HG02798 (cell line): ENCODE measurements around the gene TNP2.
A peak's percentile ranks its signal among the peaks of the same experiment; 100 is the strongest.

Experiments used
- ATAC-seq: cut with Tn5 transposase; IDR thresholded peaks from one replicate; pipeline ENCODE4 v1.9.1; 2021; ENCODE audit warnings: mild to moderate bottlenecking; ENCODE audit not compliant: unreplicated experiment, poor library complexity

TNP2 gene

DNA sequence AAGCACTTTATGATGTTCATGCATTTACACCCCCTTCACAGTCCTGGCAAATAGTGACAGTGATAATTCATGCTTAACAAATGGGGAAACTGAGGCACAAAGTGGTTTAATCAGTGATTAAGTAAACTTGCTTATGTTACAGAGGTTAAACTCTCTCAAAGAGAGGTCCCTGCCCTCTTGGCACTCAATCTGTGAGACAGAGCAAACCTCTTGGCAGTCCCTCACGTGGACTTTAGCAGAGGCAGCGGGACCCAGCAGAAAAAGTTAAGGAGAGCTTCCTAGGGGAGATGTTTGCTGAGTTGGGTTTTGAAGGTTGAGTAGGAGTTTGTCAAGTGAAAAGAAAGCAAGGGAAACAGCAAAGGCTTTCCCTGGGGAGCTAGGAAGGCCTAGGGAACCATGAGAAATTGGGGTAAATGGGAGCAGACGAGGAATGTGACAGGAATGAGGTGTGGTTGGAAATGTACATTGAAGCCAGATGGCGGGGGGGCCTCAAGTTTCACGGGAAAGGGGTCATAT is 23.8 kb downstream of the TNP2 start:
- no peak for ATAC-seq

GRCh38 chr16:11242658-11243057 is 26.5 kb downstream of the TNP2 start:
- ATAC-seq: no peak

DNA sequence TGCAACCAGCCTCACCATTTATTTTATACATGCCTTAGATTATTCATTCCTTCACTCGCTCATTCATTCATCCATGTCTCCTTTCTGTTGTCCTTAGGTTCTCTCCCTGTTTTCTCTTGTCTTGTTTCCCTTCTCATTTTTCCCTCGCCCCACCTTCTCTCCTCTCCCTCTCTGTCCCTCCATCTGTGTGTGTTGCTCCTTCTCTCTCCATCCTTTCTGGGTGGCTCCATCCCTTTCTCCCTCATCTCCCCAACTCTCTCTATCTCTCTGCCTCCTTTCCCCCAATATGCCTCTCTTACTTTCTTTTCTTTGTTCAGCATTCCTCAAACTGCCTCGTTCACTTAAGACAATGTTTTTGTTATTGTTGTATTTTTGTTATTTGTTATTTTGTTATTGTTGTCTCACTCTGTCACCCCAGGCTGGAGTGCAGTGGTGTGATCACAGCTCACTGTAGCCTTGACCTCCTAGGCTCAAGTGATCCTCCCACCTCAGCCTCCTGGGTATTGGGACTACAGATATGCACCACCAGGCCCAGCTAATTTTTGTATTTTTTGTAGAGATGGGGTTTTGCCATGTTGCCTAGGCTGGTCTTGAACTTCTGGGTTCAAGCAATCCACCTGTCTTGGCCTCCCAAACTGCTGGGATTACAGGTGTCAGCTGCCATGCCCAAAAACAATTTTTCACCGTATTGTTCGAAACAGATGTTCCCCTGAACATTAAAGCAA is 27.5 kb downstream of the TNP2 start:
- no peak for ATAC-seq

DNA sequence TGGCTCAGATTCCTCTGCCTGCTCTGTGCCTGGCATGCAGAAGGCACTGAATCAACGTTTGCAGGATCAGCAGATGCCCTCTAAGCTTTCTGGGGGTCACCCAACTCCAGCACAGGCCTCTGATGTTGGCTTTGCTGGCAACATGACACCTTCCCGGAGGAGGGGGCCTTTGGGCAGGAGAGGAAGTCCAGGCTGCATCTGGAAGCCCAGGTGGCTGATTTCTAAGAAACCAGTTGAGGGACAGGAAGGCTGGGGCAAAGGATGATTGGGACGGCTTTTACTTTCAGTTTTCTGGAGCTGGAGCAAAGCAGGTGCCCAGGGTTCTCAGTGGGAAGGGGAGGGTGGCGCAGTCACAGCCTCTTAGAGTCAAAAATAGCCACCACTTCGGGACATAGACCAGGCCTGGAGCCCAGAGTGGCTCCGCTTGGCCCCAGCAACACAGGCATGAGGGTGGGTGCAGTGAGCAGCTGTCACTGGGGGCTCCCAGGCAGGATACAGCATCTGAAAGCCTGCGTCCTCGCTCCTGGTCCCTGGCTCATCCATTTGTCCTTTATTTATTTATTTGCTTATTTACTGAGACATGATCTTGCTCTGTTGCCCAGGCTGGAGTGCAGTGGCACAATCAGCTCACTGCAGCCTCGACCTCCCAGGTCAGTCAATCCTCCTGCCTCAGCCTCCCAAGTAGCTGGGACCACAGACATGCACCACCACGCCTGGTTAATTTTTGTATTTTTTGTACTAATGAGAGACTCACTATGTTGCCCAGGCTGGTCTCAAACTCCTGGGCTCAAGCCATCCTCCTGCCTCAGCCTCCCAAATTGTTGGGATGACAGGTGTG is 28.3 kb downstream of the TNP2 start:
- ATAC-seq: no peak

GRCh38 chr16:11239644-11240632 is 29.2 kb downstream of the TNP2 start:
- ATAC-seq: no peak

DNA sequence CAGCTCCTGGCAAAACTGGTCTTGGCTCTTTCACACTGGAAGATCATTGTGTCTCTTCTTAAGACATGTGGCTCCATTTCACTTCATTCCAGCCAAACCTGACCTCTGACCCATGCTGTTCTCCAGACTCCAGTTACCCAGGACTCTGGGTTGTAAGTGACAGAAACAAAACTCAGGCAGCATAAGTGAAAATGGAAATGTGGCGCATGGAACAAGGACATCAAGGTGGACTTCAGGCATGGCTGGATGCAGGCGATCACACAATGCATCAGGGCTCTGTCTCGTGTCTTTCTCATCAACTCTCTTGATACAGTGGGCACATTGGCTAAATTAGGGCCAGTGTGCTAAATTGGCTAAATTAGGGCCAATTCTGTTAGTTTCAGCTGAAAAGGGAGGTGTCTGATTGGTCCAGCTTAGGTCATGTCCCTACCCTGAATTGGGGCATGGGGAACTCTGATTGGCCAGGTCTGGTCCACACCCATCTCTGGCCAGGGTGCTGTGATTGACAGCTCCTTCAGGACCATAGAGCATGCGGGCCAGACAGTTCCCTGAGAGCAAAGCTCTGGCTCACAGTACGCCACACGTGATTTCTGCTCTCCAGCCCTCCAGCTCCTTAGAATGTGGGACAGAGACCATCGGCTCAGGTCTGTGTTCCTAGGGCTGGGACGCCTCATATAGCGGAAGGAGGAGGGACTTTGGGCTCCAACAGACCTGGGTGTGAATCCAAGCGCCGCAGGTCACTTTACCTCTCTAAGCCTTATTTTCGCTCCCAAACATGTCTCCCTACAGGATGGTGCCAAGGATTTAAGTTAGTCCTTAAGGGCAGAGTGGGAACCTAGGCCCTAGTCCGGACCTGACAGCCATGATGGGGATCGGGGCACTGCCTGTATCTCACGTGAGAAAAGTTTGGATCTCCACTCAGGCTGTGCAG is 30.6 kb downstream of the TNP2 start:
- ATAC-seq: no peak

DNA sequence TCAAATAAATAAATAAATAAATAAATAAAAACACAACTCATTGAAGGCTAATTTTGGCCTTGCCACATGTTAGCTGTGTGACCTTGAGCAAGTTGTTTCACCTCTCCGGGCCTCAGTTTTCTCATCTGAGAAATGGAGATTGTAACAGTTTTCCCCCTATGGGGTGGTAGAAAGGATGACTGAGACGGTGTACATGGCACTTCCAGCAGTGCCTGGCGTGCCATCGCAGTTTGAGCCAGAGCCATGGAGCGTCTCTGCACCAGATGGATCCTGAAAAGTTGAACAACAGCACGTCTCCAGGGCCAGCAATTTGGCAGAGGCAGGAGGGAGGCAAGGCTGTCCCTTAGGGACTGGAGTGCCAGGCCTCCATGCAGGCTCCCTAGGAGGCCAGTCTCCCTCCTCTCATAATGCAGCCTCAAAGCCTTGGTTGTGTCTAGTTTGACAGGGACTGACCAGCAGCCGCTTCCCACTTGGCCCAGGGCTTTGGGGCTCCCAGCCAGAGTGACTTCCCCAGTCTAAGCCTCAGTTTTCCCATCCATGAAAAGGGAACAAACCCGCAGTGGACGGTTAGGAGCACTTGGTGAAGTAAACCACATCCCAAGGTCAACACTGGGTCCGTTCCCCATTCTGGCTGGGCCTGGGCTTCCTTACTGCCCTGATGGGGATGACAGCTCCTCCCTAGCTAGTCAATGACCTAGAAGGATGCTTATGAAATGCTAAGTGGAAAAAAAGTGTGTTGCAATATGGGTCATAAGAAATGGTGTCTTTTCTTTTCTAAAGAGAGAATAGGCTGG is 32.5 kb downstream of the TNP2 start:
- no peak for ATAC-seq

DNA sequence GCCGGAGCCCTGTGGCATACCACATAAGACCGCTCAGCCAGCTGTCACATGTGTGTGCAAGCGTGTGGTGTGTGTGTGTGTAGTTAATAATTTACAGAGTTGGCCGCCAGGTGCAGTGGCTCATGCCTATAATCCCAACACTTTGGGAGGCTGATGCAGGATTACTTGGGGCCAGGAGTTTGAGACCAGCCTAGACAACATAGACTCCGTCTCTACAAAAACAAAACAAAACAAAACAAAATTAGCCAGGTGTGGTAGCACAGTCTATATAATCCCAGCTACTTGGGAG is 33.5 kb downstream of the TNP2 start:
- no peak for ATAC-seq

- no peak for ATAC-seq
Observed at GRCh38 chr16:11234884-11235702, 34.0 kb downstream of the TNP2 start.

GRCh38 chr16:11233727-11234376 is 35.3 kb downstream of the TNP2 start:
- ATAC-seq: no peak

DNA sequence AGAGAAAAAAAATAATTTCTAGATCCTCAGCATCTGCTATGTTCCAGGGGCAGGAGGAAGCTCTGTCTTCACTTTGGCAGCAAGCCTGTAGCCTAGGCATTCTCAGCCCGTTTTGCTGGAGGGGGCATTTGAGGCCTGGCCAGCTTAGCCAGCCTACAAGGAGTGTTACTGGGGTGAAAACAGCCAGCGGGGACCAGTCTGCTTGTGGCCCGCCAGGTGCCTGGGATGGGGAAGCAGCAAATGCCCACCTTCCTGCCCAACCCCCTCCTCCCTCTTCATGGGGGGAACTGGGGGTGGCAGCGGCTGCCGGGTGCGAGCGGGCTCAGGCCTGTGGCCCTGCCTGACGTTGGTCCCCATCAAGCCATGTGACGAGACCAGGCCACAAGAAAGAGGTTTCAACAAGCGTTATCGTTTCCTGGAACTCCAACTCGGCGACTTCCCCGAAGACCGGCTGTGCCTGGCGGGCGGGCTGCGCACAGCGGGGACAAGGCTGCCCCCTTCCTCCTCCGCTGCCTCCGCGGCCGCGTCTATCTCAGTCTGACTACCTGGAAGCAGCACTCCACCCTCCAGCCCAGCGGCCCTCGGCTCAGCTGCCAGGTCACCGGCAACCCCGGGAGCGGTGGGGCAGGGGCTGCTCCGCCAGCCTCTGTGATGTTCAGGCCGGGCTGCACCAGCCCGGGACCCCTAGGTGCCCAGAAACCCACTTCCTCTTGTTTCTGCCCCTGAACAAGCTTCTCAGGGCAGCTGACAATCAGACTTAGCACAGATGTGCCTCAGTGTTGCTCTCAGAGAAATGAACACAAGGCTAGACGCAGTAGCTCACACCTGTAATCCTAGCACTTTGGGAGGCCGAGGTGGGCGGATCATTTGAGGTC is 36.0 kb downstream of the TNP2 start:
- ATAC-seq: peak; percentile 60

DNA sequence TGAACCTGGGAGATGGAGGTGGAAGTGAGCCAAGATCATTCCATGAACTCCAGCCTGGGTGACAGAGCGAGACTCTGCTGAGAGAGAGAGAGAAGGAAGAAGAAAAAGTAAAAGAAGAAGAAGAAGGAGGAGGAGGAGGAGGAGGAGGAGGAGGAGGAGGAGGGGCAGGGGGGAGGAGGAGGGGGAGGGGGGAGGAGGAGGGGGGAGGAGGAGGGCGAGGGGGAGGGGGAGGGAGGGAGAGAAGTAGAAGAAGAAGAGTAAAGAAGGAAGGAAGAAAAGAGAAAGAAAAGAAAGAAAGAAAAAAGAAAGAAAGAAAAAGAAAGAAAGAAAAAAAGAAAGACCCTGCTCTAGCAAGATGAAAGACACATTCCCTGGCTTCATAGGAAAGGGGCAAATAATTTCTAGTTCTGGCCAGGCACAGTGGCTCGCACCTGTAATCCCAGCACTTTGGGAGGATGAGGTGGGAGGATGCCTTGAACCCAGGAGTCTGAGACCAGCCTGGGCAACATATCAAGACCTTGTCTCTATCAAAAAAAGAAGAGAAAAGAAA is 36.7 kb downstream of the TNP2 start:
- ATAC-seq: no peak

DNA sequence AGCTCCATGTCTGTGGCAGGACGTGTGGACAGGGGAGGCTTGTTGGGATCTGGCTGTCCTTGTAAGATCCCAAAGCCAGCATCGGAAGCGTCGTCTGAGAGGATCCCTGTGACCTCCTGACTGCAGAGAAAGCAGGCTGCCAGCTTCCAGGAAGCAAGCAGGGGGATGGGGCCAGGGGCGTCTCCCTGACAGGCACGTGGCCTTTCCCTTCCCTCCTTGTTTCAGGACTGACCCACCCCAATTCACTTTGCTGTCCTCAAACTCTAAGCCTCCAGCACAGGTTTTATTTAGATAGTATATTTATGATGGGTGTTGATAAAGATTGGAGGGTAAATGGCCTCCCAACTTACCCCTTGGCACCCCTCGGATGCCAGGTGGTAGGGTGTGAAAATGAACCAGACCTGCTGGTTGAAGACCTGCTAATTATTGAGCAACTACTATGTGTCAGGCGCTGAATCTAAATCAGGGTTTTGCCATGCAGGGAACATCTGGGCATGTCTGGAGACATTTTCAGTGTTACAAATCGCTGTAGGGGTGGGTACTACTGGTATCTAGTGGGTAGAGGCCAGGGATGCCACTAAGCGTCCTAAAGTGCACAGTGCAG is 37.7 kb downstream of the TNP2 start:
- ATAC-seq: no peak

GRCh38 chr16:11229906-11230305 is 39.2 kb downstream of the TNP2 start:
- no peak for ATAC-seq

GRCh38 chr16:11229432-11229831 is 39.7 kb downstream of the TNP2 start:
- ATAC-seq: no peak
